ENCODE measurements around the gene MTHFD1. TPM values are rescaled to one million over a fixed set of nuclear protein-coding genes. Genes with fewer than 3 reads are reported as not detected.

The MTHFD1 gene
- total RNA-seq, 1 donor from 2014 or later, result 49.3 TPM

DNA sequence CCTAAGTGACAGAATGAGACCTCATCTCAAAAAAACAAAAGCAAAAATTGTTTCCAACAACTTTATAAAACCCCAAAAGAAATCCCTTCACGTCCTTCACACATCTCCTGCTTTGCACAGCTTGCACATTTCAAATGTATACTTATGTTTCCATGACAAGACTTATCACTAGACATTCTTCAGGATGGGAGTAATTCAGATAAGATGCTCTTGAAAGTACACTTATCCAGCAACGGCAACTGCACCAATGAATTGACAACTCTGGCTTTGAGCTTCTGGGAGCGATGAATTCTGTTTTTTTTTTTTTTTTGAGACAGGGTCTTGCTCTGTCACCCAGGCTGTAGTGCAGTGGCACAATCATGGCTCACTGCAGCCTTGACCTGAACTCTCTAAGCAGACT lies 46.4 kb downstream of the MTHFD1 start:
- H3K9me3 ChIP-seq (ENCODE audit: low read depth), result no peaks in the 10 kb centered on the region
- no peaks in the 10 kb centered on the region for H3K4me1 Mint-ChIP-seq
- peaks cover 26% of the 10 kb centered on the region for H3K36me3 Mint-ChIP-seq
- TF ChIP-seq EZH2phosphoT487 (IDR thresholded peaks at IDR 0.05) (no peak), EZH2 (IDR thresholded peaks at IDR 0.05) (no peak)
- TF ChIP-seq, protein P1, sequence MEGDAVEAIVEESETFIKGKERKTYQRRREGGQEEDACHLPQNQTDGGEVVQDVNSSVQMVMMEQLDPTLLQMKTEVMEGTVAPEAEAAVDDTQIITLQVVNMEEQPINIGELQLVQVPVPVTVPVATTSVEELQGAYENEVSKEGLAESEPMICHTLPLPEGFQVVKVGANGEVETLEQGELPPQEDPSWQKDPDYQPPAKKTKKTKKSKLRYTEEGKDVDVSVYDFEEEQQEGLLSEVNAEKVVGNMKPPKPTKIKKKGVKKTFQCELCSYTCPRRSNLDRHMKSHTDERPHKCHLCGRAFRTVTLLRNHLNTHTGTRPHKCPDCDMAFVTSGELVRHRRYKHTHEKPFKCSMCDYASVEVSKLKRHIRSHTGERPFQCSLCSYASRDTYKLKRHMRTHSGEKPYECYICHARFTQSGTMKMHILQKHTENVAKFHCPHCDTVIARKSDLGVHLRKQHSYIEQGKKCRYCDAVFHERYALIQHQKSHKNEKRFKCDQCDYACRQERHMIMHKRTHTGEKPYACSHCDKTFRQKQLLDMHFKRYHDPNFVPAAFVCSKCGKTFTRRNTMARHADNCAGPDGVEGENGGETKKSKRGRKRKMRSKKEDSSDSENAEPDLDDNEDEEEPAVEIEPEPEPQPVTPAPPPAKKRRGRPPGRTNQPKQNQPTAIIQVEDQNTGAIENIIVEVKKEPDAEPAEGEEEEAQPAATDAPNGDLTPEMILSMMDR (IDR thresholded peaks at IDR 0.05), result no peak
- no peaks in the 10 kb centered on the region for H3K27me3 ChIP-seq
- no peaks in the 10 kb centered on the region for H3K79me2 ChIP-seq (ENCODE audit: low read depth)
- no peak overlapping the region for H3K27ac Mint-ChIP-seq
- no peak for DNase-seq (ENCODE audit: low spot score)
- no peaks in the 10 kb centered on the region for H3K4me1 ChIP-seq
- H3K9me3 Mint-ChIP-seq, result no peaks in the 10 kb centered on the region
- no peaks in the 10 kb centered on the region for H3K27me3 Mint-ChIP-seq (ENCODE audit: insufficient read depth, low read depth)
- no peak overlapping the region for H2AFZ ChIP-seq (replicated peaks)
- H3K9ac ChIP-seq, result no peak overlapping the region
- H3K27ac ChIP-seq, result no peak overlapping the region
- H3K36me3 ChIP-seq, result peaks cover 3% of the 10 kb centered on the region
- H3K4me2 ChIP-seq, result no peak overlapping the region
- H3K4me3 ChIP-seq, result no peak overlapping the region
- H3F3A ChIP-seq (ENCODE audit: low read depth), result peaks cover 4% of the 10 kb centered on the region
- no peak overlapping the region for H3K4me3 Mint-ChIP-seq
- H4K20me1 ChIP-seq (ENCODE audit: low read depth), result no peaks in the 10 kb centered on the region

DNA sequence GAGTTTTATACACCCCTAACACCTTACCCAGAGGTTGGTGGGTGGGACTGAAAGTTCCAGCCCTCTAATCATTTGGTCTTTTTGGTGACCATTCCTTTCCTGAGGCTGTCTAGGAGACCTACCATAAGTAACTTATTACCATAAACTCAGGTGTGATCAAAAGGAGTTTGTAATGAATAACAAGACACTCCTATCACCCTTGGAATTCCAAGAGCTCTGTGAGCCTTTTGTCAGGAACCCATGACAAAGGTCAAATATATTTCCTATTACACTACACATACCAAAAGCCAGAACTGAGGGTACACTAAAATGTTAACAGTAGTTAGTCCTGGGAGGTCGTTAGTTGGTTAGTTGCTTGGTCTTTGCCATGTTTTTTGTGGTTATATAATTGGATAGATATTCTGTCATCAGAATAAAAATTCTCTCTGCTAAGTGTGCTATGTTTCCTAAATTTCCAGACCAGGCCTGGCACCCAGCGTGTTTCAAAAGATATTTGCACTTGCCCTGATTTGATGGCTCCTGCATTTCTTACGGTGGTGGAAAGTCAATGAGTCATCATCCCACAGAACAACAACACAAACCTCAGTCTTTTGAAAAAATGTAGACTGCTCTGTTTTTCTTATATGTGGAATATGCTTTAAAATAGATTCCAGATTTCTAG lies 50.2 kb downstream of the MTHFD1 start:
- H3F3A ChIP-seq (ENCODE audit: low read depth), result no peaks in the 10 kb centered on the region
- H3K9me3 Mint-ChIP-seq, result no peaks in the 10 kb centered on the region
- H3K27me3 ChIP-seq, result no peaks in the 10 kb centered on the region
- H2AFZ ChIP-seq (replicated peaks), result no peak overlapping the region
- H3K36me3 Mint-ChIP-seq, result peaks cover 29% of the 10 kb centered on the region
- H3K36me3 ChIP-seq, result no peaks in the 10 kb centered on the region
- no peak overlapping the region for H3K4me3 Mint-ChIP-seq
- peaks cover 2% of the 10 kb centered on the region for H3K4me1 Mint-ChIP-seq
- H3K9me3 ChIP-seq (ENCODE audit: low read depth), result no peaks in the 10 kb centered on the region
- H3K27ac ChIP-seq, result no peak overlapping the region
- no peak overlapping the region for H3K4me3 ChIP-seq
- no peak overlapping the region for H3K9ac ChIP-seq
- no peak for DNase-seq (ENCODE audit: low spot score)
- TF ChIP-seq, protein P1 (IDR thresholded peaks at IDR 0.05), result no peak
- TF ChIP-seq EZH2phosphoT487 (IDR thresholded peaks at IDR 0.05) (no peak), EZH2 (IDR thresholded peaks at IDR 0.05) (no peak)
- no peaks in the 10 kb centered on the region for H4K20me1 ChIP-seq (ENCODE audit: low read depth)
- no peaks in the 10 kb centered on the region for H3K79me2 ChIP-seq (ENCODE audit: low read depth)
- no peaks in the 10 kb centered on the region for H3K4me1 ChIP-seq
- no peaks in the 10 kb centered on the region for H3K27me3 Mint-ChIP-seq (ENCODE audit: insufficient read depth, low read depth)
- no peak overlapping the region for H3K4me2 ChIP-seq
- no peak overlapping the region for H3K27ac Mint-ChIP-seq

DNA sequence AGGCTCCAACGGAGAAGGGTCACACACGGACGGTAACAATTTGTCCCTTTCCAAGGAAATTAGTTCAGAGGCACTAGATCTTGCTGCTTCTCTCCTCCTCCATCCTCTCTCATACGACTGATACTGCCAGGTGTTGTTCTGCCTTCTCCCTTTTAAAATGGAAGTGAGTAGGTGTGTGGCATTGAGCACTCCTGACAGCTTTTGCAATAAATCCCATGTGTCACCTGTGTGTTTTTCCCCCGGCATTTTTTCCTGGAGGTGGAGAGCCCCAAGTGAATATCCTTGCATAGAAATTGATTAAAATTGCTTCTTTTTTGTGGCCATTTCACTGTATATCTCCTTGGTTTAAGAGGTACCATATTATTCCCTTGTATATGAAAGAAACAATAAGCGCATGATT lies 51.0 kb downstream of the MTHFD1 start:
- Histone ChIP-seq H3K27ac (no peak overlapping the region), H3F3A (ENCODE audit: low read depth) (no peaks in the 10 kb centered on the region), H3K79me2 (ENCODE audit: low read depth) (no peaks in the 10 kb centered on the region), H3K27me3 (no peaks in the 10 kb centered on the region), H3K4me2 (no peak overlapping the region), H3K4me3 (no peak overlapping the region), H3K36me3 (no peaks in the 10 kb centered on the region), H2AFZ (replicated peaks) (no peak overlapping the region), H3K9me3 (ENCODE audit: low read depth) (no peaks in the 10 kb centered on the region), H4K20me1 (ENCODE audit: low read depth) (no peaks in the 10 kb centered on the region), H3K9ac (no peak overlapping the region), H3K4me1 (no peaks in the 10 kb centered on the region)
- Mint-ChIP-seq H3K4me1 (peaks cover 2% of the 10 kb centered on the region), H3K9me3 (no peaks in the 10 kb centered on the region), H3K36me3 (peaks cover 32% of the 10 kb centered on the region), H3K27me3 (ENCODE audit: insufficient read depth, low read depth) (peaks cover 2% of the 10 kb centered on the region), H3K4me3 (no peak overlapping the region), H3K27ac (no peak overlapping the region)
- TF ChIP-seq EZH2 (IDR thresholded peaks at IDR 0.05) (no peak), EZH2phosphoT487 (IDR thresholded peaks at IDR 0.05) (no peak)
- TF ChIP-seq, protein P1 (IDR thresholded peaks at IDR 0.05), result no peak
- DNase-seq (ENCODE audit: low spot score), result no peak

All from neural progenitor cell (in vitro differentiated cells).